HG02840 (cell line): ENCODE data around the gene INO80E.
"Not testable (repeated sequence)": the region's sequence is repeated elsewhere in the genome, so short reads cannot be mapped to it uniquely, and the experiment has no call there.

Experiments
- ATAC-seq: cut with Tn5 transposase; IDR thresholded peaks from one replicate; pipeline ENCODE4 v1.9.1; 2021; ENCODE audit warnings: mild to moderate bottlenecking, moderate library complexity, moderate number of reproducible peaks; ENCODE audit not compliant: unreplicated experiment, low FRiP score

INO80E gene, protein sequence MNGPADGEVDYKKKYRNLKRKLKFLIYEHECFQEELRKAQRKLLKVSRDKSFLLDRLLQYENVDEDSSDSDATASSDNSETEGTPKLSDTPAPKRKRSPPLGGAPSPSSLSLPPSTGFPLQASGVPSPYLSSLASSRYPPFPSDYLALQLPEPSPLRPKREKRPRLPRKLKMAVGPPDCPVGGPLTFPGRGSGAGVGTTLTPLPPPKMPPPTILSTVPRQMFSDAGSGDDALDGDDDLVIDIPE

GRCh38 chr16:29995911-29996765 is at the start of gene INO80E:
Gene INO80E, plus strand, starts transcription at chr16:29996241. Its CDS starts 70 bp downstream, at chr16:29996311.
- peak; percentile 77 for ATAC-seq

DNA sequence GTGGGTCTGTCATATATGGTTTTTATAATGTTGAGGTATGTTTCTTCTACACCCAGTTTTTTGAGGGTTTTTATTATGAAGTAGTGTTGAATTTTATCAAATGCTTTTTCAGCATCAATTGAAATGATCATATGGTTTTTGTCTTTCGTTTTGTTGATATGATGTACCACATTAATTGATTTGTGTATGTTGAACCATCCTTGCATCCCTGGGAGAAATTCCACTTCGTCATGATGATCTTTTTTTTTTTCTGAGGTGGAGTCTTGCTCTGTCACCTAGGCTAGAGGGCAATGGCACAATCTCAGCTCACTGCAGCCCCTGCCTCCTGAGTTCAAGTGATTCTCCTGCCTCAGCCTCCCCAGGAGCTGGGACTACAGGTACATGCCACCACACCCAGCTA is 48.1 kb upstream of the INO80E start:
- ATAC-seq = no peak

DNA sequence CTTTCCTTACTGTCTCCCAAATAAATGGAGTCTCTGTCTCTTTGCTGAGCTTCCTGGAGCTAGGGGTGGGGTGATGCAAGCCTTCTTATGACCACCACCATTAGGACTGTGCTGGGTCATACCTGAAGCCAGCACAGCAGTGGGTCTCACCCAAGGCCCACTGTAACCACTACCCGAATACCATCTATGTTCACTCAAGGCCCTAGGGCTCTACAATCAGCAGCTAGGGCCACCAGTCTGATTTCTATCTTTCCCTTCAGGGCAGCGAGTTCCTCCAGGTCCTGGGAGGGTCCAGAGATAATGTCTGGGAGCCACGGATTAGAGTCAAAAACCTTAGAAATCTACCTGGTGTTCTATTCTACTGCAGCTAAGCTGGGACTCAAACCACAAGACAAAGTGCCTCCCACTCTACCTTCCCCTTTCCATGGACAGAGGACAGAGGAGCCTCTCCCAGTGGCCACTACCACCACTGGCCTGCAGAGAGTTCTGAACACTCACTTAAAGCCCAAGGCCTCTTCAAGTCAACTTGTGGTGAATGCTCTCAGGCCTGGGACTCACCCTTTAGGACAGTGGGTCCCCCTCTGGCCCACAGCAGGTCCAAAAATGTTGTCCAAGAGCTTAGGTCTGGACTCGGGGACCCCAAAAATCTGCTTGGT is 45.1 kb upstream of the INO80E start:
- ATAC-seq = no peak

DNA sequence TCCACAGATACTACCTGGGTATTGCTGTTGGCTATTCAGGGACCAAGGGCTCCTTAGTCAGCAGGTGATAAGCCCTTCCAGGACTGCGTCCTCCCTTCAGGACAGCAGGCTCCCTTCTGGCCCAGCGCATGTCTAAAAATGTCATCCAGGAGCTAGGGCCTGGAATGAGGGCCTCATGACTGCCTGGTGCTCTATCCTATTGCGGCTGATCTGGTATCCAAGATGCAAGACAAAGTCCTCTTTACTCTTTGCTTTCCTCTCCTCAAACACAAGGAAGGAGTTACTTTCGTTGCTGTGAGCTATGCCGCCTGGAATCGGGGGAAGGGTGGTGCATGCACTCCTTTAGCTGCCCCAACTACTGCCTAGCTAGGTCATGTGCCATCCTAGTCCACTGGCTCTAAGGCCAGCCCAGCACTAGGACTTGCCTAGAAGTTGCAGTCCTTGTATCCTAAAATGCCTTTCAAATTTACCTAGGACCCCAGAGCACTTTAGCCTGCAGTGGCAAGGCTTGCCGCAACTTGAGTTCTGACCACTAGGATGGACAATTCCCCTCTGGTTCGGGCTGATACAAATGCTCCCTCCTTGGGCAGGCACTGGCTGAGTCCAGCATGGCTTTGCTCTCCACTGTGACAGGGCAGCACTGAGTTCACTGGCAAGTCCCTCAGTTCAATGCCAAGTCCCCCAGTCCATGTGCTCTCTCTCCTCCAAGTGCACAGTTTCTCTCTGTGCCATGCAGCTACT is 44.2 kb upstream of the INO80E start:
- ATAC-seq = no peak

DNA sequence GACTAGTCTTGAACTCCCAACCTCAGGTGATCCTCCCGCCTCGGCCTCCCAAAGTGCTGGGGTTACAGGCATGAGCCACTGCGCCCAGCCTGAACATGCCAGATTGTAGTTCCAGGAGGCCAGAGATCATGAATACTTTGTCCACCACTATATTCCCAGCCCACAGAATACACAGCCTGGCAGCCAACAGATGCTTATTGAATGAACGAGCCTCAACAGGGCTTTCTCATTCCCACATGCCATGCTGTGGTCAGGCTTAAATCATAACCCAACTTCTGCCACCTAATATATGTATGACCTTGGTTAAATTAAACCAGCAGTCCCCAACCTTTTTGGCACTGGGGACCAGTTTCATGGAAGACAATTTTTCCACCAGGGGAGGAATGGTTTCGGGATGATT is 37.3 kb upstream of the INO80E start:
- ATAC-seq = no peak

DNA sequence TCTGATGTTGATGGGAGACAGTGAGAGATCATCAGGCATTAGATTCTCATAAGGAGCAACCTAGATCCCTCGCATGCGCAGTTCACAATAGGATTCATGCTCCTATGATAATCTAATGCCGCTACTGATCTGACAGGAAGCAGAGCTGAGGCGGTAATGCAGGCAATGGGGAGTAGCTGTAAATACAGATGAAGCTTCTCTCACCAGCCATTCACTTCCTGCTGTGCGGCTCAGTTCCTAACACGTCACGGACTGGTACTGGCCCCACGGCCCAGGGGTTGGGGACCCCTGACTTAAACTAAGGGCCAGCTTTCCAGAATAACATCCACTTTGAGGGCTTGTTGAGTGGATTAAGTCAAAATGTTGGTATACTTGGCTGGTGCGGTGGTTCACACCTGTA is 36.7 kb upstream of the INO80E start:
- ATAC-seq = no peak

DNA sequence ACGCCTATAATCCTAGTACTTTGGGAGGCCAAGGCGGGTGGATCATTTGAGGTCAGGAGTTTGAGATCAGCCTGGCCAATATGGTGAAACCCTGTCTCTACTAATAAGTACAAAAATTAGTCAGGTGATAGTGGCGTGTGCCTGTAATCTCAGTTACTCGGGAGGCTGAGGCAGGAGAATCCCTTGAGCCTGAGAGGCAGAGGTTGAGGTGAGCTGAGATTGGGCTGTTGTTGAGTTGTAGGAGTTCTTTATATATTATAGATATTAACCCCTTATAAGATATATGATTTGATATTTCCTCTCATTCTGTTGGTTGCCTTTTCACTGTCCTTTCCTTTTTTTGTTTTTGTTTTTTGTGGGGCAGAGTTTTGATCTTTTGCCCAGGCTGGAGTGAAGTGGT is 36.2 kb upstream of the INO80E start:
- ATAC-seq = not testable (repeated sequence)

DNA sequence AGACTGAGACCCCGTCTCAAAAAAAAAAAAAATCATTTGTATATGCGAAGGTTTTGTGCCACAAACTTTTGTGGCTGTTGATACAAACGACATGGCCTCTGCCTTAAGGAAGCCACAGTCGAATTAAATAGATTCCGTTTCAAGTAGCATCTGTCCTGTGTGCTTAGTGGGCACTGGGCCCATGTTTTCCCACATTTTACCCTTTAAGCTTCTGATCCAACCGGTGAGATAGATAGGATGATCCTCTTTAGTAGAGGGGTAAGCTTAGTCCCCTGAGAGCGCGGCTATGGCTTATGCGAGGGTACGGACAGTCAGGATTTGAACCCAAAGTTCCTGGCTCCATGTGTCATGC is 34.9 kb upstream of the INO80E start:
- no peak for ATAC-seq

- peak; percentile 82 for ATAC-seq
Measured at GRCh38 chr16:29961479-29962343, 34.3 kb upstream of the INO80E start, which contains the start of gene TMEM219. Gene TMEM219, plus strand, starts transcription at chr16:29962079. Its CDS starts 1,065 bp downstream, at chr16:29963144.

GRCh38 chr16:29962344-29962994 is 33.6 kb upstream of the INO80E start:
- ATAC-seq = no peak

- ATAC-seq = no peak
Measured at GRCh38 chr16:29963021-29963743, 32.9 kb upstream of the INO80E start.

DNA sequence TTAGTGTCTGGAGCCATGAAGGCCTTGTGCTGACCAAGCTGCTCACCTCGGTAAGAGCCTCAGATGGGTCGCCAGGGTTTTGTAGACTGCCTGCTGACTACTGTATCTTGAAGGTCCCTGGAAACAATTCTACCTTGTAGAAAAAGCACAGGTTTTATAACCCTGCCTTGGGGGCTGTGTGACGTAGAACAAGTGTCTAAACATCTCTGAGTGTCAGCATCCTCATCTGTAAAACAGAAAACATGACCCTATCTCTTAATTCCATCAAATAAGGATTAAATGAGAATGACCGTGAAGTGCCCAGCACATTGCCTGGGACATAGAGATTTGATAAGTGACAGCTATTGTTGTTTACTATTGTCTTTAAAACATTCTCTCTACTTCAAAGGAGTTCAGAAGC is 27.8 kb upstream of the INO80E start:
- ATAC-seq = no peak

DNA sequence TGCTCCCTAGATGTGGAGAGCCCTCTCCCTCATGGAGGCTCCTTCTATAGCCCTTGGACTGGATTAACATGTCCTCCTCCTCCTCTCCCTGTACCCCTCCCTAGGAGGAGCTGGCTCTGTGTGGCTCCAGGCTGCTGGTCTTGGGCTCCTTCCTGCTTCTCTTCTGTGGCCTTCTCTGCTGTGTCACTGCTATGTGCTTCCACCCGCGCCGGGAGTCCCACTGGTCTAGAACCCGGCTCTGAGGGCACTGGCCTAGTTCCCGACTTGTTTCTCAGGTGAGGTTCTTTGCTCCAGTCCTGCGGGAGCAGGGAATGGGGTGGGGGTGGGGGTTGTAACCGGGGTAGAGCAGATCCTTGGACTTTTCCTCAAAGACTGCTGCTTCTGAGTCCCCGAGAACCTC is 24.7 kb upstream of the INO80E start:
- no peak for ATAC-seq

DNA sequence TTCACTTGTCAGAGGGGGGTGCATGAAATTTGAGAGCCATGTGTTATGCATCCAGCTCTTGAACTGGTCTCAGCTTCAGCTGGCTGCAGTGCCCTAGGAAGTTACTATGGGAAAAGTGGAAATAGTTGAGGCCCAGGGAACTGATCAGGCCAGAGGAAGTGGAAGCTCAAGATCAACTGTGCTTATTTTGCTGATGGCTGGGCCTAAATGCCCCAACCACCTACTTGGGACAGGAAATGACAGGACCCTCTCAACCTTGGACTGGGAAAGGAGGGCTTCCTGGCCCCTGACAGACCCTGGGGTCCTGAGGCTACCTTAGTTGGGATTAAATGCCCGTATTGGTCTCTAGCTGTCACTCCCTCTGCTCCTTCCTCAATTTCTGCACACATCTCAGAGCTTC is 23.5 kb upstream of the INO80E start:
- ATAC-seq = no peak

GRCh38 chr16:29972992-29973383 is 23.1 kb upstream of the INO80E start:
- ATAC-seq = no peak

- peak; percentile 90 for ATAC-seq
Measured at GRCh38 chr16:29973384-29974246, 22.4 kb upstream of the INO80E start, which contains the start of gene TAOK2. Gene TAOK2, plus strand, starts transcription at chr16:29973868. Its CDS starts 3,905 bp downstream, at chr16:29977773.

DNA sequence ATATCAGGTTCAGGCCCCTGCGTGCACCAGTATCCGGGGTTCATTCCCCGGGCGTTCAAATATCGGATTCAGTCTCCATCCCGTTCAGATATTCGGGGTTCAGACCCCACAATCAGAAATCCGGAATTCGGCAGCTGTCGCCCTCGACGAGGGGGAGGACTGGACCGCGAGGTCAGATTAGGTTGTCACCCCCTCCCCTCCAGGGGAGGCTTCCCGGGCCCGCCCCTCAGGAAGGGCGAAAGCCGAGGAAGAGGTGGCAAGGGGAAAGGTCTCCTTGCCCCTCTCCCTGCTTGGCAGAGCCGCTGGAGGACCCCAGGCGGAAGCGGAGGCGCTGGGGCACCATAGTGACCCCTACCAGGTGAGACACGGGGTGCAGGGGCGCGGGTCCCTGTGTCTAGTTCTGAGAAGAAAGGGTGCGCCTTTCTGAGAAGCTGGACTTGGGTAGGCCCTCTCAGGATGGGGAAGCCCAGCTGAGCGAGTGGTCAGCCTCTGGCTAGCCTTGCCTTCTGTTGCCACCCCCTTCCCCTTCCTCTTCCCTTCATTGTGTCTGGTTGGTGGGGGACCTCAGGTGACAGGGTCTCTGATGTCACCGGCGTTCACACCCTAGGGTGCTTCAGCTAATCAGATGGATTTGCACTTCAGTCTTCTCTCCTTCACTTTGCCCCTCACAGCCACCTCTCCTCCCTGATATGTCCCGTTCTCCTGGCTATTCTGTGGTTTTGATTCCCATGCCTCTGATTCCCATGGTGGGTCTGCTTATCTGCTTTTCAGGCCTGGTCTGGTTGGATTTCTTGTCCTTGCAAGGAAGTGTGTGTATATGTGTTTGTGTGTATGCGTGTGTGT is 21.5 kb upstream of the INO80E start:
- no peak for ATAC-seq
